SK-N-MC (cell line): ENCODE measurements around the gene TRMO.

Source experiments
- FOXP2 ChIP-seq: optimal IDR thresholded peaks from 2 replicates; pipeline ENCODE3; 2011; ENCODE audit warnings: mild to moderate bottlenecking, moderate library complexity; ENCODE audit not compliant: insufficient read depth; ENCODE audit errors: extremely low read length, control extremely low read depth
- POLR2AphosphoS5 ChIP-seq: IDR thresholded peaks from 2 replicates; pipeline ENCODE4 v1.6.1; 2012; ENCODE audit warnings: mild to moderate bottlenecking, low read depth, low read length, borderline replicate concordance

DNA sequence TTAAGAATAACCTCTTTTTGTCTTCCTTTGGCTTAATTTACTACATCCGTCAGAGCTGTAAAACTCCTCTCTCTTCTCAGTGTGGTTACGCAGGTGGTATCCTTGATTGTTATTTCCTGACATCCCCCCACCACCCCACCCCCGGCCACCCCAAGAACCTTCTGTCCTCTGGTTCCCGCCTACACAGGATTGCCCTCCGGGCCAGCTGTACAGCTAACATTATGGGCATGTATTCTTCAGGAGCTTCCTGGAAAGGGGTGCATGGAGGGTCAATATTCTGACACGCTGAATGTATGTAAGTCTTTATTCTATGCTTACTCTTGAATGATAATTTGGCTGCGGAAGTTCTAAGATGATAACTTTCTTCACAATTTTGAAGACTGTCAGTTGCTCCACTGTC lies 47.9 kb upstream of the TRMO start:
- no peak for TF ChIP-seq POLR2AphosphoS5
- no peak for TF ChIP-seq FOXP2
